Measurements from ENCODE around the gene GFER. TPM values are rescaled to one million over a fixed set of nuclear protein-coding genes. Genes with fewer than 3 reads are reported as not detected.

Gene GFER
- total and polyA plus RNA-seq, 2 of the 8 experiments (the other 6 are each of a cell fraction or from before 2014, with no cell fraction given), result 17.7 to 37.9 TPM

DNA sequence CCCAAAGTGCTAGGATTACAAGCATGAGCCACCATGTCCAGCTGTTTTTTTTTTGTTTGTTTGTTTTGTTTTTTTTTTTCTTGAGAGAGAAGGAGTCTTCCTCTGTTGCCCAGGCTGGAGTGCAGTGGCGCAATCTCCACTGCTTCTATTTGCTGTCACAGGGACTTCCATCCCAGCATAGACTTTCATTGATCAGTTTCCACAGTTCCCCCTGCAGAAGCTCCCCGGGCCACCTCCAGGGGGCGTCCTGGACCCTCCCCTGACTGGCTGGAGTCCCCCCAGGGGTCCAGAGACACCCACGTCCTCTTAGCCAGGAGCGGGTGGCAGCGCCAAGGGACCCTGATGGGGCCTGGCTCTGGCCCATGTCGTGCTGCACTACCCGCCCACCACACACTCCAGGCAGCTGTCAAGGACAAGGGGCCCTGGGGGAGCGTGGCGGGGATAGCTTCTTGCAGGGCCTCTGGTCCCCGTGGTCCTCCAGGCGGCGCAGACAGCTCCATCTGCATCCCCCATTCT is 32.5 kb downstream of the GFER start (continued):
- TF ChIP-seq, protein P1, sequence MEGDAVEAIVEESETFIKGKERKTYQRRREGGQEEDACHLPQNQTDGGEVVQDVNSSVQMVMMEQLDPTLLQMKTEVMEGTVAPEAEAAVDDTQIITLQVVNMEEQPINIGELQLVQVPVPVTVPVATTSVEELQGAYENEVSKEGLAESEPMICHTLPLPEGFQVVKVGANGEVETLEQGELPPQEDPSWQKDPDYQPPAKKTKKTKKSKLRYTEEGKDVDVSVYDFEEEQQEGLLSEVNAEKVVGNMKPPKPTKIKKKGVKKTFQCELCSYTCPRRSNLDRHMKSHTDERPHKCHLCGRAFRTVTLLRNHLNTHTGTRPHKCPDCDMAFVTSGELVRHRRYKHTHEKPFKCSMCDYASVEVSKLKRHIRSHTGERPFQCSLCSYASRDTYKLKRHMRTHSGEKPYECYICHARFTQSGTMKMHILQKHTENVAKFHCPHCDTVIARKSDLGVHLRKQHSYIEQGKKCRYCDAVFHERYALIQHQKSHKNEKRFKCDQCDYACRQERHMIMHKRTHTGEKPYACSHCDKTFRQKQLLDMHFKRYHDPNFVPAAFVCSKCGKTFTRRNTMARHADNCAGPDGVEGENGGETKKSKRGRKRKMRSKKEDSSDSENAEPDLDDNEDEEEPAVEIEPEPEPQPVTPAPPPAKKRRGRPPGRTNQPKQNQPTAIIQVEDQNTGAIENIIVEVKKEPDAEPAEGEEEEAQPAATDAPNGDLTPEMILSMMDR (IDR thresholded peaks at IDR 0.05; ENCODE audit: control extremely low read depth in 1 of 3, insufficient read depth in 1 of 3, low read depth in 1 of 3, low read length in 3 of 3), result peak; percentile 57 to 67 (median 58)
- TF ChIP-seq FOSL1 (IDR thresholded peaks at IDR 0.05; ENCODE audit: insufficient read depth, low read depth, low read length), result no peak
- TF ChIP-seq RNF2 (IDR thresholded peaks at IDR 0.05; ENCODE audit: borderline replicate concordance, low read depth, low read length, missing control alignments, poor library complexity, severe bottlenecking), result no peak
- no peak for TF ChIP-seq BRCA1 (IDR thresholded peaks at IDR 0.05; ENCODE audit: low read depth, low read length)
- TF ChIP-seq EP300 (IDR thresholded peaks at IDR 0.05; ENCODE audit: borderline replicate concordance in 1 of 2, low read depth in 2 of 2, low read length in 2 of 2), result no peak
- TF ChIP-seq BCL11A (IDR thresholded peaks at IDR 0.05; ENCODE audit: low read depth in 2 of 2, low read length in 2 of 2), result no peak
- no peak for TF ChIP-seq KDM1A (IDR thresholded peaks at IDR 0.05; ENCODE audit: borderline replicate concordance, low read length)
- TF ChIP-seq CREB1 (IDR thresholded peaks at IDR 0.05), result no peak
- no peak for TF ChIP-seq EZH2 (IDR thresholded peaks at IDR 0.05; ENCODE audit: low read depth, low read length, severe bottlenecking)
- no peak for TF ChIP-seq POU5F1 (IDR thresholded peaks at IDR 0.05; ENCODE audit: low read depth, low read length)
- no peak for TF ChIP-seq POLR2AphosphoS5 (IDR thresholded peaks at IDR 0.05; ENCODE audit: low read depth, low read length)
- TF ChIP-seq CEBPB (IDR thresholded peaks at IDR 0.05; ENCODE audit: low read depth, low read length), result peak; percentile 24; the same call in 1 of the 2 replicates
- TF ChIP-seq, protein P2, sequence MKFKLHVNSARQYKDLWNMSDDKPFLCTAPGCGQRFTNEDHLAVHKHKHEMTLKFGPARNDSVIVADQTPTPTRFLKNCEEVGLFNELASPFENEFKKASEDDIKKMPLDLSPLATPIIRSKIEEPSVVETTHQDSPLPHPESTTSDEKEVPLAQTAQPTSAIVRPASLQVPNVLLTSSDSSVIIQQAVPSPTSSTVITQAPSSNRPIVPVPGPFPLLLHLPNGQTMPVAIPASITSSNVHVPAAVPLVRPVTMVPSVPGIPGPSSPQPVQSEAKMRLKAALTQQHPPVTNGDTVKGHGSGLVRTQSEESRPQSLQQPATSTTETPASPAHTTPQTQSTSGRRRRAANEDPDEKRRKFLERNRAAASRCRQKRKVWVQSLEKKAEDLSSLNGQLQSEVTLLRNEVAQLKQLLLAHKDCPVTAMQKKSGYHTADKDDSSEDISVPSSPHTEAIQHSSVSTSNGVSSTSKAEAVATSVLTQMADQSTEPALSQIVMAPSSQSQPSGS (IDR thresholded peaks at IDR 0.05; ENCODE audit: low read length), result no peak
- TF ChIP-seq JUND (IDR thresholded peaks at IDR 0.05; ENCODE audit: low read length), result no peak
